Hindlimb muscle (tissue), 1 donor: Measurements from ENCODE around the gene RBAK. TPM values are rescaled to one million over a fixed set of nuclear protein-coding genes. Genes with fewer than 3 reads are reported as not detected.
"Not testable (repeated sequence)": the region's sequence is repeated elsewhere in the genome, so short reads cannot be mapped to it uniquely, and the experiment has no call there.

ENCODE experiments used
- DNase-seq: peaks from one replicate; pipeline ENCODE4 v3.0.0-alpha.2; 2013
- polyA plus RNA-seq: library from polyadenylated mRNA; unstranded; fragments of 120-200 nt; gene quantifications from one replicate; pipeline ENCODE4 v1.2.1, GENCODE V29; 2013; ENCODE audit not compliant: insufficient read length

The RBAK gene
- polyA plus RNA-seq: 9.6 TPM

DNA sequence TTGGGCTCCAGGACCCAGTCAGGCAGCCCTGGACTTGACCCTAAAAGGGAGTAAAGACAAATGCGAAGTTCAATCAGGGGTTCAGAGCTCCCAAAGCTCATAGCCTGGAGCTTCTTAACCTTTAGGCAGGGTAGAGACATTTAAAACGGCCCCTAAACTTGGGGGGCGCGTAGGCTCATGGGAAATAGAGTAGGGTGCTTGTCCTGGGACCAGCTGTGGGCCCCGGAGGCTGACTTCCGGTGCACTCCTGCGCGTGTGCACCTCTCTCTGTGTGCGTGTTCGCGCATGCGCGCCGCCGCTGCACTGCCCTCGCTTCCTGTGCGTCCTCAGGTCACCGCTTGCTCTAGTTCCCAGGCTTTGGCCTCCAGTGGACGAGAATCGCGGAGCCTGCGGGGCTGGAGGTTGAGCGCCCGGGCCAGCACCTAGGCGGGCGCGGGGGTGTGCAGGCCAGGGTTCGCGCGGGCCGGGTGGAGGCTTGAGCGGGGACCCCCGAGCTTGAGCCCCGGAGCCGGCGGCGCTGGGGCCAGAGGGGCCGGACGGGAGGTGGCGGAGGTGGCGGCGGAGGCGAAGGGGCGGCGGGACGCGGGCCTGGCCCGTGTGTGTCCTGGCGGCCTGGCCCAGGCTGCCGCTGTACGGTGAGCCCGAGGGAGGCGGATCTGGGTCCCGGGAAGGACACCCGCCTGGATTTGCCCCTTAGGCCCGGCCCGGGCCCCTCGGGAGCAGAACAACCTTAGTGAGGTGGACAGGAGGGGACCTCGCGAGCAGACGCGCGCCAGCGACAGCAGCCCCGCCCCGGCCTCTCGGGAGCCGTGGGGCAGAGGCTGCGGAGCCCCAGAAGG is at the start of gene RBAK:
RBAK (plus strand) TSS at position 303 of the 839 bp plus-strand sequence. CDS start 2,217 bp downstream, outside the sequence.
- peak; percentile 93 for DNase-seq

GRCh38 chr7:4996696-4997222 is 48.9 kb upstream of the RBAK start:
- DNase-seq: no peak

GRCh38 chr7:4998244-4998643 is 47.4 kb upstream of the RBAK start:
- DNase-seq: no peak

DNA sequence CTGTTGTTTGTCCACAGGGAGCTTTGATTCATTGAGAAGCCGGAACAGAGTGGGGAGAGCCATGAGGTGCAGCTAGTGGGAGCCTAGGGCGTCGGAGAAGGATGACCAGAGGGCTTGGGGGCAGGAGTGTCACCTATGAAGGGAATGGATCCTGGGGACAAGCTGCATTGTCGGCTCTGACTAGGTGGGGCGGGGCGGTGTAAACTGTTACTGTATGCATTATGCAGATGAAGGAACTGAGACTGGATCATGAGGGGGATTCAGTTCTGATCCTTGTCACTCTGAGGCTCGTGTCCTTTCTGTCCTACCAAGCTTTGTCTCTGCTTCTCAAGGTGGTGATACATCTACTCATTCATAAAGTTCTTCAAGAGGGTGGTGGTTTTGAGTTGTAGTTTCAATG is 46.8 kb upstream of the RBAK start:
- DNase-seq: no peak

DNA sequence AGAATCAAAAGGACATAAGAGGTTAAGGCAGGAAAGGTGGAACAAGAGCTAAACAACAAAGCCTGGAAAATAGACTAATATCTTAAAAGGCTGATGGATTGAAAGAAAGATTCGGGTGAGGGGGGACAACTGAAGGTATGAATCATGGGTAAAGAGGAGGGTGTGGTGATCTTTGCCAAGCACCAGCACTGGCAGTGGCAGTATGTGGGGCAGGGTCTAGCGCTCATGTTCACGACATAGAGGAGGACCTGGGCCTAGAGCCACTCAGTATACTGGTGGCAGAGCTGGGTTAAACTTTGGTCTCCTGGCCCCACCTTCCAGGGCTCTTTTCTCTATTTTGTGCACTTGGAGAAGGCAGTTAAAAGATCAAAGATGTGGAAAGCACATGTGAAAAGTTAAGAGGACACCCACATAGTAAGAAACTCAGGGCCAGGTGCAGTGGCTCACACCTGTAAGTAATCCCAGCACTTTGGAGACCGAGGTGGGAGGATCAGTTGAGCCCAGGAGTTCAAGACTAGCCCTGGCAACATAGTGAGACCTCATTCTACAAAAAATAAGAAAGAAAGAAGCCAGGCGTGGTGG is 46.2 kb upstream of the RBAK start:
- no peak for DNase-seq

DNA sequence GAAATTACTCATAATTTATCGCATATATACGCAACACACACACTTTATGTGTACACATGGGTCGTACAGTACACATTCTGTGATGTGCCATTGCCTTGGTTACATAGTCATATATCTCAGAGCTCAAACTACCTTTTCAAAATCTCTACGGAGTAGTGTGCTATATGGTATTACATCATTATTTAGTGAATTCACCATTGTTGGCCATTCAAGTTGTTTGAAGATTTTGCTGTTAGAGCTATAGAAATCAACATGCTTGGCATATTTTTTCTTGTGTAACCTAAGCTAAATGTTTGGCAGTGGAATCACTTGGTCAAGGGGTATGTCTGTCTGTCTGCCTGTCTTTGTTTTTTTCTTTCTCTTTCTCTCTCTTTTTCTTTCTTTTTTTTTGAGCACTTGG is 44.7 kb upstream of the RBAK start:
- DNase-seq: no peak

- no peak for DNase-seq
Measured at GRCh38 chr7:5001911-5002310, 43.7 kb upstream of the RBAK start.

DNA sequence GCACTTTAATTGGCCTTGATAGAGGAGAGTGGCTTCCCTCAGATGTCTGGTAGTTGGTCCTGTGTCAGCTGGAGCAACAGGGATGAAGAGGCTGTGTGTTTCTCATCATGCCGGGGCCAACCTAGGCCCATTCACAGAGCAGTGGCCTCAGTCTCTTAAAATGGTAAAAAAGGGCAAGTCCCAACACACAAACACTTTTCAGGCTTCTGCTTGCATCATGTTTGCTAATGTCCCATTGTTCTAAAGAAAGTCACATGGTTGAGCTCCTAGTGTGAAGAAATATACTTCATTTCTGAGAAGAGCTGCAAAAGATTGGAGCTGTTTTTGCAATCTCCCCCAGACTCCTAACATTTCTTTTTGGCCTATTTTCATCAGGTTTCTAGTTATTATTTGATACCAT is 40.6 kb upstream of the RBAK start:
- no peak for DNase-seq

- no peak for DNase-seq
Measured at GRCh38 chr7:5012985-5013384, 32.7 kb upstream of the RBAK start.

- DNase-seq: not testable (repeated sequence)
Measured at GRCh38 chr7:5015936-5016335, 29.7 kb upstream of the RBAK start.

GRCh38 chr7:5017626-5018025 is 28.0 kb upstream of the RBAK start:
- DNase-seq: not testable (repeated sequence)

DNA sequence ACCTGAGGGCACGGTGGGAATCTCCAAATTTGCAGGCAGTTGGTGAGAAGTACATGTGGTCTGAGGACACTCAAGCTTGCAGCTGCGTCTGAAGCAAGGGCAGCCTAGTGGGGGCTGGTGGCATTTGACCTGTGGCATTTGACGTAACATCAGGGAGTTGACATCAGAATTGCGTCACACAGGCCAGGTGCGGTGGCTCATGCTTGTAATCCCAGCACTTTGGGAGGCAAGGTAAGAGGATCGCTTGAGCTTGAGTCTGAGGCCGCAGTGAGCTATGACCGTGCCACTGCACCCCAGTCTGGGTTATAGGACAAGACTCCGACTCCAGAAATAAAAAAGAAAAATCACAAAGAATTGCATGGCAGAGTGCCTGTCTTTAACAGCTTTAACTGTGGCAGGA is 25.6 kb upstream of the RBAK start:
- no peak for DNase-seq

GRCh38 chr7:5020976-5021550 is 24.6 kb upstream of the RBAK start:
- not testable (repeated sequence) for DNase-seq

- DNase-seq: not testable (repeated sequence)
Measured at GRCh38 chr7:5023626-5024025, 22.0 kb upstream of the RBAK start.

GRCh38 chr7:5027796-5028410 is 17.8 kb upstream of the RBAK start:
- not testable (repeated sequence) for DNase-seq

- not testable (repeated sequence) for DNase-seq
Measured at GRCh38 chr7:5033186-5033585, 12.5 kb upstream of the RBAK start.

GRCh38 chr7:5035276-5035675 is 10.4 kb upstream of the RBAK start:
- DNase-seq: no peak

GRCh38 chr7:5036446-5036845 is 9.2 kb upstream of the RBAK start:
- DNase-seq: no peak

GRCh38 chr7:5041047-5041446 is 4.6 kb upstream of the RBAK start:
- no peak for DNase-seq

GRCh38 chr7:5043661-5044060 is 2.0 kb upstream of the RBAK start:
- DNase-seq: no peak

- not testable (repeated sequence) for DNase-seq
Measured at GRCh38 chr7:5046397-5046732, 705 bp downstream of the RBAK start.

- not testable (repeated sequence) for DNase-seq
Measured at GRCh38 chr7:5047127-5047526, 1.5 kb downstream of the RBAK start.

- no peak for DNase-seq
Measured at GRCh38 chr7:5050676-5051075, 5.0 kb downstream of the RBAK start.
